GM23338 (cell line): ENCODE measurements around the gene PRKCH. TPM values are rescaled to one million over a fixed set of nuclear protein-coding genes. Genes with fewer than 3 reads are reported as not detected.

Source experiments
- ATAC-seq: fragments of 200-7000 bp; cut with Tn5 transposase; 3 replicates; pipeline ENCODE4 v1.9.1; 2020
- DNase-seq: peaks from one replicate; pipeline ENCODE4 v3.0.0-alpha.2; 2015; ENCODE audit warnings: low spot score
- H2AFZ ChIP-seq: fragments of 200-600 bp; sonication (generic); 2 replicates; pipeline ENCODE4 v1.8.0; 2016; ENCODE audit warnings: antibody characterized with exemption, mild to moderate bottlenecking, moderate library complexity
- H3F3A ChIP-seq: fragments of 200-600 bp; sonication (generic); replicated peaks from 2 replicates; pipeline ENCODE4 v1.8.0; 2017; ENCODE audit warnings: antibody characterized with exemption, mixed run types, low read depth
- H3K27ac ChIP-seq: fragments of 200-600 bp; sonication (generic); 2 replicates; pipeline ENCODE4 v1.6.1; 2016; ENCODE audit warnings: low read depth
- H3K27me3 ChIP-seq: fragments of 200-600 bp; sonication (generic); 2 replicates; pipeline ENCODE4 v1.8.0; 2016; ENCODE audit warnings: mild to moderate bottlenecking, mixed run types, moderate library complexity; ENCODE audit not compliant: insufficient read depth
- H3K36me3 ChIP-seq: fragments of 200-600 bp; sonication (generic); 2 replicates; pipeline ENCODE4 v1.8.0; 2016; ENCODE audit warnings: mild to moderate bottlenecking; ENCODE audit not compliant: insufficient read depth
- H3K4me1 ChIP-seq: fragments of 200-600 bp; sonication (generic); 2 replicates; pipeline ENCODE4 v1.8.0; 2016; ENCODE audit warnings: mild to moderate bottlenecking, moderate library complexity; ENCODE audit not compliant: insufficient read depth
- H3K4me2 ChIP-seq: fragments of 200-600 bp; sonication (generic); 2 replicates; pipeline ENCODE4 v1.7.1; 2017; ENCODE audit warnings: mixed run types
- H3K4me3 ChIP-seq: fragments of 200-600 bp; sonication (generic); 2 replicates; pipeline ENCODE4 v1.6.1; 2016; ENCODE audit warnings: mixed run types
- H3K79me2 ChIP-seq: fragments of 200-600 bp; sonication (generic); replicated peaks from 2 replicates; pipeline ENCODE4 v1.8.0; 2017; ENCODE audit warnings: mild to moderate bottlenecking; ENCODE audit not compliant: insufficient read depth
- H3K9me2 ChIP-seq: fragments of 200-600 bp; sonication (generic); 2 replicates; pipeline ENCODE4 v1.8.0; 2017; ENCODE audit not compliant: insufficient read depth
- H4K20me1 ChIP-seq: fragments of 200-600 bp; sonication (generic); replicated peaks from 2 replicates; pipeline ENCODE4 v1.8.0; 2017; ENCODE audit warnings: mild to moderate bottlenecking; ENCODE audit not compliant: insufficient read depth
- H3K27ac Mint-ChIP-seq: 2 replicates; pipeline ENCODE4 v1.8.0; 2020; ENCODE audit warnings: inconsistent platforms, mild to moderate bottlenecking, moderate library complexity, mixed read lengths
- H3K27me3 Mint-ChIP-seq: 3 replicates; pipeline ENCODE4 v1.8.0; 2022; ENCODE audit warnings: low read depth, mild to moderate bottlenecking, moderate library complexity, mixed read lengths, inconsistent platforms; ENCODE audit not compliant: insufficient read depth, poor library complexity
- H3K36me3 Mint-ChIP-seq: 3 replicates; pipeline ENCODE4 v1.8.0; 2021; ENCODE audit warnings: low read depth, mild to moderate bottlenecking, inconsistent platforms, moderate library complexity, mixed read lengths
- H3K4me1 Mint-ChIP-seq: 3 replicates; pipeline ENCODE4 v1.8.0; 2020; ENCODE audit warnings: mild to moderate bottlenecking, inconsistent platforms, mixed read lengths
- H3K4me3 Mint-ChIP-seq: 3 replicates; pipeline ENCODE4 v1.8.0; 2021; ENCODE audit warnings: moderate library complexity, mild to moderate bottlenecking, inconsistent platforms, mixed read lengths
- H3K9me3 Mint-ChIP-seq: 3 replicates; pipeline ENCODE4 v1.8.0; 2020; ENCODE audit warnings: moderate library complexity, mild to moderate bottlenecking, inconsistent platforms, mixed read lengths
- CREB1 ChIP-seq: fragments of 250-450 bp; sonication (Bioruptor Pico); IDR thresholded peaks from 2 replicates; pipeline ENCODE4 v1.5.0; 2020; ENCODE audit warnings: low read depth, mild to moderate bottlenecking, moderate library complexity
- CTCF ChIP-seq, 2 experiments: fragments of 200-600 bp in 1 of 2; sonication (generic) in 1 of 2; conservative IDR thresholded peaks; 2 replicates each; pipeline versions ENCODE4 v1.5.1 to v1.6.1; 2016 to 2017; ENCODE audit warnings: antibody characterized with exemption in 2 of 2, low read depth in 2 of 2, mild to moderate bottlenecking in 2 of 2, moderate library complexity in 1 of 2
- ETS1 ChIP-seq: IDR thresholded peaks from 2 replicates; pipeline ENCODE4 v1.6.1; 2016; ENCODE audit warnings: antibody characterized with exemption
- EZH2 ChIP-seq: fragments of 200-600 bp; sonication (generic); IDR thresholded peaks from one replicate; pipeline ENCODE4 v1.8.0; 2017; ENCODE audit warnings: antibody characterized with exemption, mild to moderate bottlenecking, low read depth; ENCODE audit not compliant: unreplicated experiment
- JUNB ChIP-seq: IDR thresholded peaks from one replicate; pipeline ENCODE4 v1.6.1; 2016; ENCODE audit warnings: antibody characterized with exemption; ENCODE audit not compliant: unreplicated experiment
- NANOG ChIP-seq: IDR thresholded peaks from 2 replicates; pipeline ENCODE4 v1.6.1; 2016; ENCODE audit warnings: antibody characterized with exemption, borderline replicate concordance
- POLR2AphosphoS5 ChIP-seq: IDR thresholded peaks from 2 replicates; pipeline ENCODE4 v1.6.1; 2016; ENCODE audit warnings: antibody characterized with exemption, low read depth
- STAT1 ChIP-seq: IDR thresholded peaks from one replicate; pipeline ENCODE4 v1.6.1; 2016; ENCODE audit warnings: antibody characterized with exemption; ENCODE audit not compliant: unreplicated experiment
- polyA plus RNA-seq: library from polyadenylated mRNA; unstranded; fragments of >200 nt; fragmentation: Nextera tagmentation; extraction: Ambion mirVana; gene quantifications from 2 replicates; pipeline ENCODE4 v1.2.1, GENCODE V29; 2016
- total RNA-seq: library from RNA; depleted of rRNA; stranded (reverse); fragments of >200 nt; shearing (Covaris generic); gene quantifications from 2 replicates; pipeline ENCODE4 v1.2.3, GENCODE V29; 2014
- TF ChIP-seq, protein P1 (sequence below): IDR thresholded peaks from one replicate; pipeline ENCODE4 v1.6.1; 2018; ENCODE audit warnings: antibody characterized with exemption; ENCODE audit not compliant: unreplicated experiment

PRKCH gene
- total and polyA plus RNA-seq, 2 experiments from 2014 or later: 5.4 to 10.1 TPM

DNA sequence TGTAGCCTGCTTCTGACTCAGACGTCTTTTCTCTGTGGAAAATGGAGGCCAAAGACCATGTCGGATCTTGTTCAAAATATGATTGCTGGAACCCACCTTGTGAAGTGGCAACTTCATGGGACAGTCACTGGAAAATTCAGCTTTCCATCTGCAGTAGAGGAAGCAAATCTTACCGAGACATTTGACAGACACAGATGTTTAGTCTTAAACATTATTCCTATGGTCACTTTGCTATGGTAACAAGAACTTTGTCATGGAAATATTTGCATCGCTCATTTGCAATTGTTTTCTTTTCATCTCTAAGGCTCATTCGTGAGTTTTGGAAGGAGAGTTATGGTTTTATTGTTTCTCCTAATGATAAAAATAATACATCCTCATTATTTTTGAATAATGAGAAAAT is 275.6 kb downstream of the PRKCH start:
- Histone ChIP-seq H3K4me1 (peaks cover 30% of the 10 kb centered on the region), H3K79me2 (no peaks in the 10 kb centered on the region), H3K4me3 (no peak overlapping the region), H3K9me2 (no peaks in the 10 kb centered on the region), H3F3A (no peaks in the 10 kb centered on the region), H4K20me1 (no peaks in the 10 kb centered on the region), H3K4me2 (peak overlapping the region; percentile 30), H3K27ac (0 out of 2 replicates have a peak overlapping the region, but pooled peaks have one; percentile 24), H3K27me3 (no peaks in the 10 kb centered on the region), H2AFZ (no peak overlapping the region), H3K36me3 (no peaks in the 10 kb centered on the region)
- no peak overlapping the region for H3K4me3 Mint-ChIP-seq
- DNase-seq: no peak
- H3K4me1 Mint-ChIP-seq: peaks cover 29% of the 10 kb centered on the region
- peaks cover 2% of the 10 kb centered on the region for H3K27me3 Mint-ChIP-seq
- peak overlapping the region; percentile 39 for H3K27ac Mint-ChIP-seq
- TF ChIP-seq CTCF (conservative IDR thresholded peaks at IDR 0.05; ENCODE audit: low read depth in 2 of 2) (no peak), ETS1 (no peak), NANOG (no peak), POLR2AphosphoS5 (no peak), EZH2 (no peak), CREB1 (CRISPR knock-in tag) (no peak)
- TF ChIP-seq, protein P1, sequence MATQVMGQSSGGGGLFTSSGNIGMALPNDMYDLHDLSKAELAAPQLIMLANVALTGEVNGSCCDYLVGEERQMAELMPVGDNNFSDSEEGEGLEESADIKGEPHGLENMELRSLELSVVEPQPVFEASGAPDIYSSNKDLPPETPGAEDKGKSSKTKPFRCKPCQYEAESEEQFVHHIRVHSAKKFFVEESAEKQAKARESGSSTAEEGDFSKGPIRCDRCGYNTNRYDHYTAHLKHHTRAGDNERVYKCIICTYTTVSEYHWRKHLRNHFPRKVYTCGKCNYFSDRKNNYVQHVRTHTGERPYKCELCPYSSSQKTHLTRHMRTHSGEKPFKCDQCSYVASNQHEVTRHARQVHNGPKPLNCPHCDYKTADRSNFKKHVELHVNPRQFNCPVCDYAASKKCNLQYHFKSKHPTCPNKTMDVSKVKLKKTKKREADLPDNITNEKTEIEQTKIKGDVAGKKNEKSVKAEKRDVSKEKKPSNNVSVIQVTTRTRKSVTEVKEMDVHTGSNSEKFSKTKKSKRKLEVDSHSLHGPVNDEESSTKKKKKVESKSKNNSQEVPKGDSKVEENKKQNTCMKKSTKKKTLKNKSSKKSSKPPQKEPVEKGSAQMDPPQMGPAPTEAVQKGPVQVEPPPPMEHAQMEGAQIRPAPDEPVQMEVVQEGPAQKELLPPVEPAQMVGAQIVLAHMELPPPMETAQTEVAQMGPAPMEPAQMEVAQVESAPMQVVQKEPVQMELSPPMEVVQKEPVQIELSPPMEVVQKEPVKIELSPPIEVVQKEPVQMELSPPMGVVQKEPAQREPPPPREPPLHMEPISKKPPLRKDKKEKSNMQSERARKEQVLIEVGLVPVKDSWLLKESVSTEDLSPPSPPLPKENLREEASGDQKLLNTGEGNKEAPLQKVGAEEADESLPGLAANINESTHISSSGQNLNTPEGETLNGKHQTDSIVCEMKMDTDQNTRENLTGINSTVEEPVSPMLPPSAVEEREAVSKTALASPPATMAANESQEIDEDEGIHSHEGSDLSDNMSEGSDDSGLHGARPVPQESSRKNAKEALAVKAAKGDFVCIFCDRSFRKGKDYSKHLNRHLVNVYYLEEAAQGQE: no peak
- ATAC-seq: no peak
- H3K9me3 Mint-ChIP-seq: no peaks in the 10 kb centered on the region
- no peaks in the 10 kb centered on the region for H3K36me3 Mint-ChIP-seq

DNA sequence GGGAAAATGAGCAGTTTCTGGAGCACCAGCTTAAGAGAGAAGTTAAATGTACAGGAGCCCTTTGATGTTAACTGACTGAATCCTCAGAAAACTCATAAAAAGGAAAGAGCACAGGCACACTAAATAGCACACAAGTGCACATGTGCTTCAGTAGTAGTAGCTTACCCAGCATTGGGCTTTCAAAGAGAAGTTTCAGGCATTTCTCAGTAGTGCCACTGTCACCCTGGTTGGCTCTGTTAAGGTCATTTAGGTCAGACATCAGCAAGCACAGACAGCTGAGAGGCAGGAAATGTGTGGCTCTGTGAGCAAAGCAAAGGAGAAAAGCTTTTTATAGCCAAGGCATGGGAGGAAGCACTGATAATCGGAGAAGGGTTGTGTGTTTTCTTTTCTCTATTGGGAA is 277.6 kb downstream of the PRKCH start:
- no peaks in the 10 kb centered on the region for H3K9me2 ChIP-seq
- no peak for TF ChIP-seq EZH2
- TF ChIP-seq JUNB: no peak
- TF ChIP-seq STAT1: no peak
- TF ChIP-seq CTCF (conservative IDR thresholded peaks at IDR 0.05; ENCODE audit: low read depth in 2 of 2): no peak
- TF ChIP-seq NANOG: no peak
- TF ChIP-seq, protein P1: no peak
- no peaks in the 10 kb centered on the region for H3K79me2 ChIP-seq
- no peaks in the 10 kb centered on the region for H3K36me3 ChIP-seq
- H3K27ac ChIP-seq: no peak overlapping the region
- no peaks in the 10 kb centered on the region for H4K20me1 ChIP-seq
- Mint-ChIP-seq H3K4me1 (peaks cover 40% of the 10 kb centered on the region), H3K36me3 (no peaks in the 10 kb centered on the region), H3K27ac (peak overlapping the region; percentile 37; the same call in 1 of the 2 replicates), H3K4me3 (no peak overlapping the region), H3K27me3 (peaks cover 2% of the 10 kb centered on the region), H3K9me3 (no peaks in the 10 kb centered on the region)
- peaks cover 42% of the 10 kb centered on the region for H3K4me1 ChIP-seq
- no peak overlapping the region for H3K4me3 ChIP-seq
- ATAC-seq (no peak), DNase-seq (no peak)
- H3K27me3 ChIP-seq: no peaks in the 10 kb centered on the region
- H3K4me2 ChIP-seq: no peak overlapping the region
- no peaks in the 10 kb centered on the region for H3F3A ChIP-seq
- H2AFZ ChIP-seq: peak overlapping the region; percentile 12; the same call in 1 of the 2 replicates
